ENCODE results near the gene TNS2. TPM values are rescaled to one million over a fixed set of nuclear protein-coding genes. Genes with fewer than 3 reads are reported as not detected.

TNS2 gene
- total and polyA plus RNA-seq, 10 of the 15 experiments (the other 5 are each of a cell fraction or from before 2014, with no cell fraction given) = 0.03 to 0.72 (median 0.16) TPM; not detected in 4

- Histone ChIP-seq H3K27ac (ENCODE audit: control insufficient read depth, insufficient read depth) (no peak overlapping the region), H3K36me3 (ENCODE audit: control insufficient read depth in 2 of 2, insufficient read depth in 2 of 2, low read length in 1 of 2) (peaks cover 5 to 6% of the 10 kb centered on the region in 2 experiments; a peak in 3 of 4 replicates), H3K4me1 (ENCODE audit: control insufficient read depth, insufficient read depth, low read length) (no peaks in the 10 kb centered on the region), H3K9ac (ENCODE audit: control insufficient read depth, insufficient read depth, low read length) (no peak overlapping the region), H4K20me1 (ENCODE audit: control insufficient read depth, insufficient read depth) (no peaks in the 10 kb centered on the region), H3K9me3 (replicated peaks; ENCODE audit: control insufficient read depth, insufficient read depth, low read length) (no peaks in the 10 kb centered on the region), H3K4me3 (no peak overlapping the region), H3K4me2 (ENCODE audit: control insufficient read depth, insufficient read depth) (no peak overlapping the region), H2AFZ (ENCODE audit: control insufficient read depth, low read depth, low read length) (no peak overlapping the region), H3K27me3 (replicated peaks in 1 of 2; ENCODE audit: control insufficient read depth in 2 of 2, insufficient read depth in 2 of 2, low read length in 1 of 2) (no peaks in the 10 kb centered on the region), H3K79me2 (ENCODE audit: control insufficient read depth, insufficient read depth, low read length) (no peaks in the 10 kb centered on the region)
- no peak for FAIRE-seq
- ChIA-PET SMC1A (ENCODE audit: uncharacterized antibody, unreplicated experiment) (interaction anchor here (7.8 kb wide), 1 partner anchor 40 kb away, joined by 126 read pairs; the partner anchor contains the start of gene SOAT2), CTCF (interaction anchor here (0.7 to 2.0 kb wide), 6 partner anchors 10 to 41 kb away, joined by 3 to 7 read pairs (median 4); partner anchors contain the start of genes SOAT2 and TNS2), RAD21 (ENCODE audit: unreplicated experiment) (interaction anchor here (0.8 kb wide), 1 partner anchor 40 kb away, joined by 3 read pairs; no protein-coding TSS in a partner anchor), POLR2A (interaction anchor here (0.9 kb wide), 1 partner anchor 33 kb away, joined by 7 read pairs; no protein-coding TSS in a partner anchor)
- in situ Hi-C loops (cut with MboI) = no loop called here
- intact Hi-C loops (cut with micrococcal nuclease; ENCODE audit: unreplicated experiment) = no loop called here
- no TSS peak for BruUV-seq (replicated peaks)
- whole genome bisulfite sequencing (ENCODE audit: insufficient coverage, insufficient replicate concordance, low lambda C conversion rate, missing lambda C conversion rate) = 46% methylated on average over 5 of the region's 5 CpGs
- no peak for DNase-seq (ENCODE audit: low read depth, low spot score)
- peak; percentile 49 for ATAC-seq
- TF ChIP-seq POLR2A (IDR thresholded peaks at IDR 0.05; ENCODE audit: low read depth, low read length) = peak; percentile 47; the same call in 1 of the 2 replicates
- TF ChIP-seq POLR2AphosphoS5 (IDR thresholded peaks at IDR 0.05; ENCODE audit: low read length) = peak; percentile 13; the same call in 1 of the 2 replicates
- TF ChIP-seq EP300 (IDR thresholded peaks at IDR 0.05; ENCODE audit: borderline replicate concordance in 1 of 2, control insufficient read depth in 1 of 2, low read depth in 2 of 2, low read length in 2 of 2) = no peak
- no peak for TF ChIP-seq CHD2 (IDR thresholded peaks at IDR 0.05; ENCODE audit: borderline replicate concordance, low read depth, low read length)
- TF ChIP-seq CTCF (IDR thresholded peaks at IDR 0.05 in 2 of 3, conservative IDR thresholded peaks at IDR 0.05 in 1 of 3; ENCODE audit: control insufficient read depth in 2 of 3, extremely low read depth in 1 of 3, insufficient read depth in 1 of 3, low read depth in 3 of 3, low read length in 3 of 3) = peak; percentile 8 to 31 (median 21); a peak in 3 of 6 replicates
Measured at GRCh38 chr12:53061404-53062010, 11.6 kb downstream of the TNS2 start.

All from GM12878 (cell line).